CD4-positive, alpha-beta T cell (primary cell): Measurements from ENCODE around the gene FCF1. TPM values are rescaled to one million over a fixed set of nuclear protein-coding genes. Genes with fewer than 3 reads are reported as not detected.

Experiments used
- ATAC-seq: fragments of 200-7000 bp; cut with Tn5 transposase; one replicate; pipeline ENCODE4 v1.10.0; 2022; ENCODE audit warnings: mild to moderate bottlenecking; ENCODE audit not compliant: poor library complexity
- CTCF ChIA-PET: fragments of 350-600 bp; sonication (Branson Sonifier 250); formaldehyde crosslinking; loops from one replicate; lab custom pipeline; 2021; ENCODE audit warnings: antibody characterized with exemption, inconsistent platforms; lab: Charles Lee
- POLR2A ChIA-PET: fragments of 350-600 bp; sonication (Branson Sonifier 250); formaldehyde crosslinking; loops from one replicate; lab custom pipeline; 2021; ENCODE audit warnings: antibody characterized with exemption, inconsistent platforms; lab: Charles Lee
- DNase-seq, 14 experiments: peaks; one replicate each; pipeline ENCODE4 v3.0.0-alpha.2; 2013 to 2020; ENCODE audit warnings: mixed read lengths in 2 of 14
- H3K27ac ChIP-seq, 2 donors: one replicate each; pipeline versions ENCODE4 v1.5.1 to v1.7.0; 2013; ENCODE audit warnings: low read length in 2 of 2, low read depth in 1 of 2, mild to moderate bottlenecking in 1 of 2
- H3K27me3 ChIP-seq, 2 experiments: 1 replicate in 1 of 2; 2 replicates in 1 of 2; pipeline versions ENCODE4 v1.6.1 to v1.7.0; 2013; ENCODE audit warnings: low read length in 2 of 2, control low read depth in 1 of 2, mild to moderate bottlenecking in 1 of 2, moderate library complexity in 1 of 2; ENCODE audit not compliant: insufficient read depth in 2 of 2, control insufficient read depth in 1 of 2
- H3K36me3 ChIP-seq: one replicate; pipeline ENCODE4 v1.6.1; 2013; ENCODE audit warnings: low read length, control low read depth; ENCODE audit not compliant: insufficient read depth
- H3K4me1 ChIP-seq: one replicate; pipeline ENCODE4 v1.6.1; 2013; ENCODE audit warnings: low read length, control low read depth; ENCODE audit not compliant: insufficient read depth
- H3K4me3 ChIP-seq: one replicate; pipeline ENCODE4 v1.5.1; 2013; ENCODE audit warnings: mild to moderate bottlenecking, low read length, moderate library complexity
- H3K9me3 ChIP-seq, 2 experiments: 1 replicate in 1 of 2; 2 replicates in 1 of 2; pipeline versions ENCODE4 v1.6.1 to v1.7.0; 2013; ENCODE audit warnings: low read length in 2 of 2, mild to moderate bottlenecking in 2 of 2, control low read depth in 1 of 2, moderate library complexity in 1 of 2; ENCODE audit not compliant: control insufficient read depth in 1 of 2, insufficient read depth in 1 of 2
- H3K27ac Mint-ChIP-seq: one replicate; pipeline ENCODE4 v1.8.0; 2020; ENCODE audit warnings: mixed read lengths
- H3K27me3 Mint-ChIP-seq: one replicate; pipeline ENCODE4 v1.8.0; 2021; ENCODE audit warnings: mixed read lengths
- H3K36me3 Mint-ChIP-seq: one replicate; pipeline ENCODE4 v1.8.0; 2021; ENCODE audit warnings: low read depth, mixed read lengths
- H3K4me1 Mint-ChIP-seq: one replicate; pipeline ENCODE4 v1.8.0; 2021; ENCODE audit warnings: low read depth, mixed read lengths
- H3K4me3 Mint-ChIP-seq: one replicate; pipeline ENCODE4 v1.8.0; 2020; ENCODE audit warnings: mild to moderate bottlenecking, mixed read lengths
- H3K9me3 Mint-ChIP-seq: one replicate; pipeline ENCODE4 v1.8.0; 2020; ENCODE audit warnings: mixed read lengths
- intact Hi-C, 2 experiments: fragments of 100-400 bp; cut with DNase I in 1 of 2; cut with micrococcal nuclease in 1 of 2; formaldehyde crosslinking; loops; one replicate each; pipeline versions ENCODE4 v1.15.1 to v1.9.0; 2023 to 2025; cut with DNase I, micrococcal nuclease
- total RNA-seq, 174 experiments: library from RNA in 2 of 174; stranded (reverse) in 2 of 174; gene quantifications; one replicate each; pipeline ENCODE4 v1.2.3 and lab custom pipeline; 2021 to 2026
- TF ChIP-seq, protein P1 (sequence below): fragments of 200-600 bp; IDR thresholded peaks from one replicate; pipeline ENCODE4 v1.8.0; 2022; ENCODE audit warnings: antibody characterized with exemption, mild to moderate bottlenecking

Gene FCF1
- total RNA-seq, 2 experiments from 2014 or later: 31.9 to 32.9 TPM

DNA sequence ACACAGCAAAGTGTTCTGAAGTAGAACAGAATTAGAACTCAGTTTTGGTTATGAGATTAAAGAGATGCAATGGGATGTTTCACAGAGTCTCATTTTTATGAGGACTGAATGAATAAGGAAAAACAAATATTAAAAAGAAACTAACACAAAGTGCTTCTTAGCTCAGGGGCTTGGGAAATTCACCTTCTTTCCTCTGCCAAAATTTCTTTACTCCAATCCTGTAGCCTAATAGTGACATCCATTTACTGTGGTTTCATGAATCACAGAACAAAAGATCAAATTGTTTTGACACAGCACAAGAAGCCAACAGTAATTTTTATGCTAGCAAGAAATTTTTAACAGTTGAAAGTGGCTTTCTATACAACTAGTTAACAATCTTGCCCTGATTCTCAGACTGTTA is 37.7 kb upstream of the FCF1 start:
- no peaks in the 10 kb centered on the region for H3K9me3 ChIP-seq
- peaks cover 62% of the 10 kb centered on the region for H3K36me3 ChIP-seq
- Mint-ChIP-seq H3K27ac (no peak overlapping the region), H3K4me1 (no peaks in the 10 kb centered on the region), H3K36me3 (peaks cover 81% of the 10 kb centered on the region), H3K27me3 (no peaks in the 10 kb centered on the region), H3K4me3 (no peak overlapping the region), H3K9me3 (no peaks in the 10 kb centered on the region)
- intact Hi-C loops: loop anchor here in 1 of 2 experiments (10.0 kb wide), 1 partner anchor 310 kb away; no protein-coding TSS in a partner anchor
- ATAC-seq: no peak
- CTCF ChIA-PET: interaction anchor here (0.7 kb wide), 1 partner anchor 66 kb away, joined by 3 read pairs; no protein-coding TSS in a partner anchor
- DNase-seq: no peak
- H3K4me1 ChIP-seq: no peaks in the 10 kb centered on the region
- no peak overlapping the region for H3K27ac ChIP-seq
- H3K27me3 ChIP-seq: no peaks in the 10 kb centered on the region
- no peak overlapping the region for H3K4me3 ChIP-seq
- TF ChIP-seq, protein P1, sequence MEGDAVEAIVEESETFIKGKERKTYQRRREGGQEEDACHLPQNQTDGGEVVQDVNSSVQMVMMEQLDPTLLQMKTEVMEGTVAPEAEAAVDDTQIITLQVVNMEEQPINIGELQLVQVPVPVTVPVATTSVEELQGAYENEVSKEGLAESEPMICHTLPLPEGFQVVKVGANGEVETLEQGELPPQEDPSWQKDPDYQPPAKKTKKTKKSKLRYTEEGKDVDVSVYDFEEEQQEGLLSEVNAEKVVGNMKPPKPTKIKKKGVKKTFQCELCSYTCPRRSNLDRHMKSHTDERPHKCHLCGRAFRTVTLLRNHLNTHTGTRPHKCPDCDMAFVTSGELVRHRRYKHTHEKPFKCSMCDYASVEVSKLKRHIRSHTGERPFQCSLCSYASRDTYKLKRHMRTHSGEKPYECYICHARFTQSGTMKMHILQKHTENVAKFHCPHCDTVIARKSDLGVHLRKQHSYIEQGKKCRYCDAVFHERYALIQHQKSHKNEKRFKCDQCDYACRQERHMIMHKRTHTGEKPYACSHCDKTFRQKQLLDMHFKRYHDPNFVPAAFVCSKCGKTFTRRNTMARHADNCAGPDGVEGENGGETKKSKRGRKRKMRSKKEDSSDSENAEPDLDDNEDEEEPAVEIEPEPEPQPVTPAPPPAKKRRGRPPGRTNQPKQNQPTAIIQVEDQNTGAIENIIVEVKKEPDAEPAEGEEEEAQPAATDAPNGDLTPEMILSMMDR: no peak
- POLR2A ChIA-PET: no interaction called here

- Histone ChIP-seq H3K27me3 (no peaks in the 10 kb centered on the region), H3K36me3 (peaks cover 45% of the 10 kb centered on the region), H3K27ac (no peak overlapping the region), H3K9me3 (no peaks in the 10 kb centered on the region), H3K4me1 (peaks cover 6% of the 10 kb centered on the region), H3K4me3 (no peak overlapping the region)
- Mint-ChIP-seq H3K36me3 (peaks cover 82% of the 10 kb centered on the region), H3K9me3 (no peaks in the 10 kb centered on the region), H3K4me1 (peaks cover 27% of the 10 kb centered on the region), H3K4me3 (no peak overlapping the region), H3K27ac (no peak overlapping the region), H3K27me3 (no peaks in the 10 kb centered on the region)
- intact Hi-C loops: no loop called here
- CTCF ChIA-PET: no interaction called here
- no peak for ATAC-seq
- POLR2A ChIA-PET: no interaction called here
- TF ChIP-seq, protein P1: no peak
- DNase-seq: no peak
These were observed 30.6 kb upstream of the FCF1 start for GRCh38 chr14:74682169-74682952.

DNA sequence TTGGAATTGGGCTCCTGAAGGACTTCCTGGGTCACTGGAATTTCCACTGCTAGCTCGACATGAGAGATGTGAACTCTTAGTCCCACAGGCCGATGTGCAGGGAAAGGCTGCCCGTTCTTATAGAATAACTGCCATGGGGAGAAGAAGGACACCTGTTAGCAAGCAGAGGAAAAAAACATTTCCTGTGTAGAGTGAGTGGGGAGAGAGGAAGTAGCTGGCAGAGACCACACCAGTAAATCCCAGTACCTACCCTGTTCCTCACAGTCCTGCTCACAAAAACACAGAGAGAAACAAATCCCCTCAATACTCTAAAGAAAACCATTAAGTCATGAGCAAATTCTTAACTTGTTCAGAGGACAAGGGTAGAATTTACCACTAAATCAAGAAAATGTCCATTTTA is 29.5 kb upstream of the FCF1 start:
- intact Hi-C loops: no loop called here
- ChIA-PET POLR2A (no interaction called here), CTCF (no interaction called here)
- ATAC-seq: no peak
- Histone ChIP-seq H3K27ac (no peak overlapping the region), H3K4me1 (peaks cover 6% of the 10 kb centered on the region), H3K9me3 (no peaks in the 10 kb centered on the region), H3K36me3 (peaks cover 51% of the 10 kb centered on the region), H3K27me3 (no peaks in the 10 kb centered on the region), H3K4me3 (no peak overlapping the region)
- Mint-ChIP-seq H3K27me3 (no peaks in the 10 kb centered on the region), H3K9me3 (no peaks in the 10 kb centered on the region), H3K27ac (peak overlapping the region; percentile 75), H3K36me3 (peaks cover 90% of the 10 kb centered on the region), H3K4me1 (peaks cover 27% of the 10 kb centered on the region), H3K4me3 (no peak overlapping the region)
- TF ChIP-seq, protein P1: no peak
- no peak for DNase-seq
